ENCODE measurements around the gene LRRN3. TPM values are rescaled to one million over a fixed set of nuclear protein-coding genes. Genes with fewer than 3 reads are reported as not detected.
A peak's percentile ranks its signal among the peaks of the same experiment; 100 is the strongest.

LRRN3 gene
- total RNA-seq, 1 donor from 2014 or later: 2.2 TPM

GRCh38 chr7:111150709-111151108 lies 59.8 kb downstream of the LRRN3 start:
- Histone ChIP-seq H3K9me3 (ENCODE audit: insufficient read depth, low read depth, low read length) (no peaks in the 10 kb centered on the region), H3K27ac (ENCODE audit: low read depth, low read length) (no peak overlapping the region), H3K4me3 (ENCODE audit: insufficient read depth, low read depth, low read length) (no peak overlapping the region), H3K9ac (ENCODE audit: low read length) (no peak overlapping the region), H3K36me3 (ENCODE audit: insufficient read depth, low read length) (no peaks in the 10 kb centered on the region), H2AFZ (ENCODE audit: low read depth, low read length) (no peak overlapping the region), H3K4me1 (ENCODE audit: insufficient read depth, low read length) (no peaks in the 10 kb centered on the region), H3K79me2 (ENCODE audit: insufficient read depth, low read length) (no peaks in the 10 kb centered on the region), H3K27me3 (ENCODE audit: insufficient read depth, low read length) (no peaks in the 10 kb centered on the region), H4K20me1 (ENCODE audit: insufficient read depth, low read length) (no peaks in the 10 kb centered on the region), H3K4me2 (ENCODE audit: low read length) (no peak overlapping the region)
- no peak overlapping the region for H3K27ac Mint-ChIP-seq (ENCODE audit: unreplicated experiment)
- no peaks in the 10 kb centered on the region for H3K4me1 Mint-ChIP-seq (ENCODE audit: low read depth, unreplicated experiment)
- no peaks in the 10 kb centered on the region for H3K9me3 Mint-ChIP-seq (ENCODE audit: unreplicated experiment)
- H3K4me3 Mint-ChIP-seq (ENCODE audit: unreplicated experiment): no peak overlapping the region
- FAIRE-seq (no peak), DNase-seq (ENCODE audit: low read depth) (no peak)
- H3K27me3 Mint-ChIP-seq (ENCODE audit: low read depth, unreplicated experiment): no peaks in the 10 kb centered on the region
- TF ChIP-seq EZH2 (IDR thresholded peaks at IDR 0.05; ENCODE audit: insufficient read depth, low read length) (no peak), CTCF (IDR thresholded peaks at IDR 0.05; ENCODE audit: insufficient read depth, low read depth, low read length) (no peak)
- H3K36me3 Mint-ChIP-seq (ENCODE audit: low read depth, unreplicated experiment): no peaks in the 10 kb centered on the region

GRCh38 chr7:111159426-111159825 lies 68.5 kb downstream of the LRRN3 start:
- H4K20me1 ChIP-seq (ENCODE audit: insufficient read depth, low read length): no peaks in the 10 kb centered on the region
- Mint-ChIP-seq H3K4me3 (ENCODE audit: unreplicated experiment) (no peak overlapping the region), H3K27me3 (ENCODE audit: low read depth, unreplicated experiment) (no peaks in the 10 kb centered on the region), H3K27ac (ENCODE audit: unreplicated experiment) (no peak overlapping the region), H3K4me1 (ENCODE audit: low read depth, unreplicated experiment) (peaks cover 9% of the 10 kb centered on the region), H3K36me3 (ENCODE audit: low read depth, unreplicated experiment) (no peaks in the 10 kb centered on the region), H3K9me3 (ENCODE audit: unreplicated experiment) (no peaks in the 10 kb centered on the region)
- no peak overlapping the region for H3K4me2 ChIP-seq (ENCODE audit: low read length)
- peak overlapping the region; percentile 32 for H3K27ac ChIP-seq (ENCODE audit: low read depth, low read length)
- DNase-seq (ENCODE audit: low read depth) (peak; percentile 57), FAIRE-seq (no peak)
- peaks cover 8% of the 10 kb centered on the region for H3K4me1 ChIP-seq (ENCODE audit: insufficient read depth, low read length)
- H3K9me3 ChIP-seq (ENCODE audit: insufficient read depth, low read depth, low read length): no peaks in the 10 kb centered on the region
- H3K27me3 ChIP-seq (ENCODE audit: insufficient read depth, low read length): no peaks in the 10 kb centered on the region
- no peak for TF ChIP-seq EZH2 (IDR thresholded peaks at IDR 0.05; ENCODE audit: insufficient read depth, low read length)
- no peak overlapping the region for H3K4me3 ChIP-seq (ENCODE audit: insufficient read depth, low read depth, low read length)
- no peak overlapping the region for H3K9ac ChIP-seq (ENCODE audit: low read length)
- no peaks in the 10 kb centered on the region for H3K36me3 ChIP-seq (ENCODE audit: insufficient read depth, low read length)
- H3K79me2 ChIP-seq (ENCODE audit: insufficient read depth, low read length): no peaks in the 10 kb centered on the region
- no peak overlapping the region for H2AFZ ChIP-seq (ENCODE audit: low read depth, low read length)

GRCh38 chr7:111160297-111160696 lies 69.4 kb downstream of the LRRN3 start:
- no peak overlapping the region for H3K4me3 Mint-ChIP-seq (ENCODE audit: unreplicated experiment)
- H3K27ac ChIP-seq (ENCODE audit: low read depth, low read length): no peak overlapping the region
- TF ChIP-seq EZH2 (IDR thresholded peaks at IDR 0.05; ENCODE audit: insufficient read depth, low read length) (no peak), CTCF (IDR thresholded peaks at IDR 0.05; ENCODE audit: insufficient read depth, low read depth, low read length) (no peak)
- peaks cover 9% of the 10 kb centered on the region for H3K4me1 Mint-ChIP-seq (ENCODE audit: low read depth, unreplicated experiment)
- H3K4me2 ChIP-seq (ENCODE audit: low read length): no peak overlapping the region
- no peak overlapping the region for H3K27ac Mint-ChIP-seq (ENCODE audit: unreplicated experiment)
- H3K4me3 ChIP-seq (ENCODE audit: insufficient read depth, low read depth, low read length): no peak overlapping the region
- no peak overlapping the region for H2AFZ ChIP-seq (ENCODE audit: low read depth, low read length)
- H3K36me3 ChIP-seq (ENCODE audit: insufficient read depth, low read length): no peaks in the 10 kb centered on the region
- DNase-seq (ENCODE audit: low read depth): no peak
- H3K27me3 ChIP-seq (ENCODE audit: insufficient read depth, low read length): no peaks in the 10 kb centered on the region
- no peak for FAIRE-seq
- no peaks in the 10 kb centered on the region for H3K36me3 Mint-ChIP-seq (ENCODE audit: low read depth, unreplicated experiment)
- no peak overlapping the region for H3K9ac ChIP-seq (ENCODE audit: low read length)
- no peaks in the 10 kb centered on the region for H3K27me3 Mint-ChIP-seq (ENCODE audit: low read depth, unreplicated experiment)
- no peaks in the 10 kb centered on the region for H3K9me3 Mint-ChIP-seq (ENCODE audit: unreplicated experiment)
- no peaks in the 10 kb centered on the region for H3K9me3 ChIP-seq (ENCODE audit: insufficient read depth, low read depth, low read length)
- H3K4me1 ChIP-seq (ENCODE audit: insufficient read depth, low read length): peaks cover 8% of the 10 kb centered on the region
- no peaks in the 10 kb centered on the region for H3K79me2 ChIP-seq (ENCODE audit: insufficient read depth, low read length)
- no peaks in the 10 kb centered on the region for H4K20me1 ChIP-seq (ENCODE audit: insufficient read depth, low read length)
